Measurements from ENCODE around the gene CYLD. TPM values are rescaled to one million over a fixed set of nuclear protein-coding genes. Genes with fewer than 3 reads are reported as not detected.
A peak's percentile ranks its signal among the peaks of the same experiment; 100 is the strongest.

CYLD gene
- polyA plus RNA-seq, 1 donor = 34.5 TPM

DNA sequence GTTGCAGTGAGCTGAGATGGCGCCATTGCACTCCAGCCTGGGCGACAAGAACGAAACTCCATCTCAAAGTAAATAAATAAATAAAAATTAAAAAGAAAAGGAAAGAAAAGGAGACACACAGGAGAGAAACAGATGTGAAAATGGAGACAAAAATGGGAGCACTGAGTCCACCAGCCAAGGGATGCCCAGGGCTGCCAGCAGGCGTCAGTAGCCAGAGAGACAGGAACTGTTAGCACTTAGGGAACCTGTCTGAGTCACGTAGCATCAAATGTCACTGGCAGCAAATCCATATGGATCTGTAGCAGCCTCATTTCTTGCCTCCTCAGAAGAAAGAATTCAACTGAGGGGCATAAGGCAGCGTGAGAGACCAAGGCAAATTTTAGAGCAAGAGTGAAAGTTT is 79.7 kb downstream of the CYLD start:
- DNase-seq = no peak

DNA sequence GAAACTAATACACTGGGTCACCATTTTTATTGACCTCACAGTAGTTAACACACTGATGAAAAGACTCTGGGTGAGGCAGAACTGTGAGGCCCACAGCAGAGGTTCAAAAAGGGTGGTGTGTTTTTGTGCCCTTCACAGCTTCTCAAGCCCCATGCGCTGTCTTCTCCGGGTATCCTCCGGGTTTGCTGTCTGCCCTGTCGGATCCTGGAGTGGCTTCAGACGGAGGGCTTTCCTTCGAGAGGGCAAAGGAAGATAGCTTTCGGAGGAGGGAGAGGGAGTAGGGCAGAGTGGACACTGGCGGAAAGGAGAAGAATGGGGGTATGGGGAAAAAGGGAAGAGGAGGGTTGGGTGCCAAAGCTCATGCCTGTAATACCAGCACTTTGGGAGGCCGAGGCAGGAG is 80.8 kb downstream of the CYLD start:
- no peak for DNase-seq

DNA sequence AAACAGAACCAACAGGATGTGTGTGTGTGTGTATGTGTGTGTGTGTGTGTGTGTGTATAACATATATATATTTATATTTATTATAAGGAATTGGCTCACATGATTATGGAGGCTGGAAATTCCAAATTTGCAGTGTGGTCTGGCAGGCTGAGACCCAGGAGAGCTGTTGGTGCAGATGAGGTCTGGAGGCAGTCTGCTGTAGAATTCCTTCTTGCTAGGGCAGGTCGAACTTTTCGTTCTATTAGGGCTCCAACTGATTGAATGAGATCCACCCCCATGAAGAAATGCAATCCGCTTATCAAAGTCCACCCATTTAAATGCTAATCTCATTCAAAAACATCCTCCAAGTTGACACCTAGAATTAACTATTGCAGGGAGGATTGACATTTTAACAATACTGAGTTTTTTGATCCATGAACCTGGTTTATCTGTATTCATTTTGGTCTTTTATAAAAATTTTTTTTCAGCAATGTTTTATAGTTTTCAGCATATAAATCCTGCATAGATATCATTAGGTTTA is 85.0 kb downstream of the CYLD start:
- DNase-seq = no peak

DNA sequence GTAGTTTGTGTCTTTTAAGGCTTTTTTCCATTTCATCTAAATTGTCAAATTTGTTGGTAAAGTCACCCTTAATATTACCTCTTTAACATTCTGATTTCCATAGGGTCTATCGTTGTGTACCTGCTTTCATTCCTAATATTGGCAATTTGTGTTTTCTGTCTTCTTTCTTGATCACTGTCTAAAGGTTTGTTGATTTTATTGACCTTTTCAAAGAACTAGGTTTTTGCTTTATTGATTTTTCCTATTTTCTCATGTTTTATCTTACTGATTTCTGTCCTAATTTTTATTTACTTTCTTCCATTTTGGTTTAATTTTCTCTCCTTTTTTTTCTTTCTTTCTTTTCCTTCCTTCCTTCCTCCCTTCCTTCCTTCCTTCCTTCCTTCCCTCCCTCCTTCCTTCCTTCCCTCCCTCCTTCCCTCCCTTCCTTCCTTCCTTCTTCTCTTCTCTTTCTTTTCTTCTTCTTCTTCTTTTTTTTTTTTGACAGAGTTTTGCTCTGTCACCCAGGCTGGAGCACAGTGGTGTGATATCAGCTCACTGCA is 86.3 kb downstream of the CYLD start:
- DNase-seq = no peak

DNA sequence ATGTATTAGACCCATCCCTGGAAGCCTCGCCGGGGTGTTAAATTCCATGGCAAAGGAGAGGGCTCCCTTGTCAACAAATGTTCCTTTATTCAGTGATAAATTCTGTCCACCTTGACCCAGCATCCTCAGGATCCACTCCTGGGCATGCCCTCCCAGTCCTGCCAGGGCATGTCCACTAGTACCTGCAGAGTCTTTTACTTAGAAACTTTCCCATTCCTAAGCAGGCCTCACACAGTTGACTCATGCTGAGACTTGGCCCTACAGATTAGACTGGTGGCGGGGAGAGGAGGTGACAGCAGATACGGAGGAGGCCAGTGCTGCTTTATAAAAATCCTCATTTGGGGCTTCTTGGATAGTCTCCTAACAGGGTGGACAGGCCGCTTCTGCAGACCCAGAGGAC is 88.8 kb downstream of the CYLD start:
- DNase-seq = no peak

DNA sequence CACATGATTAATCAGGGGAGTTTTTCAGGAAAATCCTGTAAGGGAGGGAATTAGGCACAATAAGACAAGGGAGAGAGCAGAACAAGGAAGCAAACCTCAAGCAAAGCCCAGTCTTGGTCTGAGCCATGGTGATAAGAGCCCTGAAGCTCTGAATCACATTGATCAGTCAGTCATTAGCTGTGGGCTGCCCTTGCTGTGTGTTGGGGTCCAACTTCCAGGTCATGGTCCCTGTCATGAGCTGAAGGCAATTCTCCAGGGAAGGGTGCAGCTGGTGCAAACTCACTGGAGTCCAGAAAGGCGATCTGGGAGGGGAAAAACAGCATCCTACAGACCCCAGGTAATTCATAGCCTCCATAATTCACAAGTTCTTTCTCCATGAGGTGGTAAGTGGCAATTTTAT is 89.9 kb downstream of the CYLD start:
- DNase-seq = no peak

DNA sequence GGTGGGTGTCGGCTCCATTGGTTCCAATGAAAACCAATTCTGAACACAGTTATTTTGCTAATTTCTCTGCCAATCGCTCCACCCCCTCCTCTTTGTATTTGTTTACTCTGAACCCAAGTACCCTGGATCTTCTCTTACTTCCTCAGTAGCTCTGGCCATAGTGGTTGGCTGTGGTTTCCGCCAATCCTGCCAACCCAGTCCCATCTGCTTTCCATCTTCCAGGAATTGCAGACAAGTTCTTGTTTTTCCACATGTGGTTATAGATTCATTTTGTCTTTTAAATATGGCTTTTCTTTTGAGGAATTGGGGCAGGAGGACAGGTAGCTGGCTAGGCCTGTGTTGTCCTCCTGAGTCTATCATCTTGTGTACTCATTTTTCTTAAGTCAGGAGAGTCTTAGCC is 92.0 kb downstream of the CYLD start:
- DNase-seq = no peak

DNA sequence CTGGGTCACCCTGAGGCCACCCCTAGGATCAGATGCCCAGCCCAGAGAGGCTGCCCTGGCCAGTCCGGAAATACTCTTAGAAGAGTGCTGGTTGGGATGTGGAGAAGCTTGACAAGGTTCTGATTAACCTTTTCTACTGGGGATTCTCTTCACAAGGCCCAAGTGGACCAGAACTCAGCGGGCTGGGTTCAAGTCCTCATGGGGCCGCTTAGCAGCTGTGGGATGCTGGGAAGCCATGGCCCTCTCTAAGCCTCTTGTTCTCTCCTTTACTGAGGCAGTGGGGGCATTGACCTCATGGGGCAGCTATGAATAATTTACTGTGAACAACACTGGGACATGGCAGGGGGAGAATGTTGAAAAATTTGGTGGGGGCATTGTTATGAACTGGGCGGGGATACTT is 92.8 kb downstream of the CYLD start:
- no peak for DNase-seq

DNA sequence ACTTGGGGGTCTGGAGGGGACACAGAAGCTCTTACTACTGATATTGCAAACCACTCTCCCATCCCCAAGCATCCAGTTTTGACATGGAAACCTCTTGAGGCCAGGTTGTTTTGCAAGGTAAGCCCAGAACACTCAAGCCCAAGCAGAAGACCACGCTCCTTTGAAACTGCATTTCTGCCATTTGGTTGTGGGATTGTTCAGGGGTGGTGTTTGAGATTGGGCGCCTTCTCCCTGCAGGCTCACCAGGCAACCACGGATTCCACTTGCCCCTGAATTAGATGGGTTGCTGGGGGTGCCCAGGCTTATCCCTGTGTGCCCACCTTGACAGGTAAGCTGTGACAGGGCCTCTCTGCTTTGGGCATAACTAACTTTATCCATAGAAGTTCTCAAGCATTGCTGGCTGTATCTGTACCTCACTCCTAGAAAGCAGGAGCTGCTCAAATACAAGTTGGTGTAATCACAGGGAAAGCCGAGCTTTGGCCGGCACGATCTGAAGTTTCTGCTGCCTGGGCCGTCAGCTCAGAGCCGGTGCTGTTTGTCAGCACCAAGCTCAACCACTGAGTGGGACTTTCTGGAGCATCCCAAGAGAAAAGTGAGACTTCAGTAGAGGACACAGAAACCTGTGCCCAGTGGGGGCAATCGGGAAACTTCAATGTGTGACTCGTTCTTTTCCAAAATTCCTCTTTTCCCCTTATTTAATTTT is 93.6 kb downstream of the CYLD start:
- DNase-seq = no peak

DNA sequence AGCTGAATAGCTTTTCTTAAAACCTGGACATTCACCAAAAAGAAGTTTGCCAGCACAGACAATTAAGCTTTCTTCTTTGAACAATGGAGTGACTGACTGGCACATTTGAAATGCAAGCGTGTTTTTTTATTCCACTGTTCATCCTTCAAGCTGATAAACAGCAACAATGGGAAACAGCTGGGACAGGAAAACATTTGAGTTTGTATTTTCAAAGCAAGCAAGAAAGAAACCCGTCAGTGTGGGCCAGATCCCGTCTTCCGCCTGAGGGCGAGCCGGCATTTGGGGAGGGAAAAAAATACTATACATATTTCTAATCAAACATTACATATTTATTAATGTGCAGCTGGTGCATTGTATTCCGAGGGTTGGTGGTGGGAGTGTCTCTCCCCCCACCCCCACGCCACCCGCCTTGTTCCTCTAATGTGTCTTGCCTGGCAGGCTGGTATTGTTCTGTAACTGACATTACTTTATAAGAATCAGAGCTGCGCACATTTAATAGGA is 94.3 kb downstream of the CYLD start:
- no peak for DNase-seq

DNA sequence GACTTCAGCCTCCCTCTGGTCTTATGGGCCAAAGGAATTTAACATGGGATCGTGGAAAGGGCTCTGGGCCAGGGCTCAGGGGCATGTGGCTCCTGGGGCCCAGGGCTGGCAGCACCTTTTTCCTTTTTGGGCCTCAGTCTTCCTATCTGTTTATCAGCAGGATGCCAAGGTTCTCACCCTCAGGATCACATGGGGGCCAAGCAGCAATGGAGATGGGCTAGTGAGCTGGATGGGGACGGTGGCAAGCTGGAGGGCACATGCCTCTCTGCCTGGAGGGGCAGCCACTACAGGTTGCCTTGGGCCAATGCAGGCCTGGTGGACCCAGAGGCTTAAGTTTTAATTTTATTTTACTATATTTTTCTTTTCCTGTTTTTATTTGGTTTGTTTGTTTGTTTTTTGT is 95.4 kb downstream of the CYLD start:
- no peak for DNase-seq

DNA sequence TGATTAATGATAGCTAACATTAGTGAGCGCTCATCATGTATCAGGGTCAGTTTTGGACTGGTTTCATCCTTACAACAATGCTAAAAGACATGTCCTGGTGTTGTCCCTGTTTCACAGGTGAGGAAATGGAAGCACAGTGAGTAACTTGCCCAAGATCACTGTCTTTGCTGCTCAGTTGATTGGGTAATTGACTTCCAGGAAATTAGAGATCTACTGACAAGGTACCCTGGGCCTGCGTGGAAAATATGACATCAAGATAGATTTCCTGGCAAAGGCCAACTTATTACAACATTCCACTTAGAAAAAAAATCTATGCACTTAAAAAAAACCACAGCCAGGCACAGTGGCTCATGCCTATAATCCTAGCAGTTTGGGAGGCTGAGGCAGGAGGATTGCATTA is 96.3 kb downstream of the CYLD start:
- no peak for DNase-seq

DNA sequence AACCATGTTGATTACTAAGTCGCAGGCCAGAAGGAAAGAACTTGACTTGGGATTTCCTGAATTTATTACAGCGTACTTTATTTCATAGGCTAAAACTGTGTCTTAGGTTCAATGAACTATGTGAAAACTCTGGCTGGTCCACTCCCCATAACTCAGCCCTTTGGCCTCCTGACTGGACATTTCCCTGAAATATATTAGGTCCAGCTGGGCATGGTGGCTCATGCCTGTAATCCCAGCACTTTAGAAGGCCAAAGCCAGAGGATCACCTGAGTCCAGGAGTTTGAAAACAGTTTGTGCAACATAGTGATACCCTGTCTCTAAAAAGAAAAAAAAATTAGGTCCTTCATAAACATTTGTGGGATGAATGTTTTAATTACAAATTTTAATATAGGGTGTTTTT is 97.0 kb downstream of the CYLD start:
- no peak for DNase-seq

DNA sequence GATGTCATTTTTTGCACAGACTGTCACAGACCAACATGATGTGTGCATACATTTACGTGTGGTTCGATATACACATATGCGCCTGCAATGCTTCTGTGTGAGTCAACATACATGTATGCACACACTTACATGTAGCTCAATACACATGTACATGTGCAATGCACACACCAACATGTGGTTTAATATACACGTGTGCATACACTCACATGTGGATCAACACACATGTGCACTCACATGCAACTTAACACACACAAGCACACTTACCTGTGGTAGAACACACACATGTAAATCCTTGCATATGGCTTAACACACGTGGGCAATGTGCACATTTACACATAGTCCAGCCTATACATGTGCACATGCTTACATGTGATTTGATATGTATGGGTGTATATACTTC is 97.5 kb downstream of the CYLD start:
- no peak for DNase-seq

DNA sequence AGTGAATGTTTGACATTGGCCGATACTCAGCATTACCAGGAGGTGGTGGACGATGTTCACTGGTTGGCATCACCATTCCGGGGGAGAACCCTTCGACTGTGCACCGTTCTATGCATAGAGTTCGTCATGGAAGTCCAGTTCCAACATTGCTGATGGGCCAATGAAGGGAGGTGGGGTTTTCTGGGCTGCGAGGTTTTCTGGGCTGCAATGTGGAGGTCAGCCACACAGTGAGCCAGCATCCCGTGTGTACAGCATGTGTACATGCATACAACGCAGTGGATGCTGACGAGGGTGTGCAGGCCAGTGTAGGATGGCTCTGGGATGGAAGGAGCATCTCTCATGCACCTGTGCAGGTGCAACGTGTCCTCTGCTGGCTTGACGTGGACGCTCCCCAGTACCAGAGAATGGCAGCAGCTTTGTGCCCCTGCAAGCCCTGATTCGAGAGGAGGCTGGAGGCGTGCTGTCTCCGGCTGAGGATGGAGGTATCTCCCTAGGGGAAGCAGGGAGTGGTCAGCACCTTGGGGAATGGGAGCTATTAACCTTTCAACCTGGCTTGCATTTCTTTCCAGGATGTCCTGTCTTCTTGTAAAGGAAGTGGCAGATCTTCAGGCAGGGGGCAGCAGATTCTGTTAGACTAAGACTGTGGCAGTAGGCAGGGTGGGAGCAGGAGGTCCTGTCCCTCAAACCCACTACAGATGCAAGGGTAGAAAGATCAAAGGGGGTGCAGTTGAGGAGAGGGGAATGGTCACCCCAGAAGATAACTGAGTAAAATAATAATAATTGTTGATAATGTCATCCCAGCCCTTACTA is 98.2 kb downstream of the CYLD start:
- DNase-seq = no peak

DNA sequence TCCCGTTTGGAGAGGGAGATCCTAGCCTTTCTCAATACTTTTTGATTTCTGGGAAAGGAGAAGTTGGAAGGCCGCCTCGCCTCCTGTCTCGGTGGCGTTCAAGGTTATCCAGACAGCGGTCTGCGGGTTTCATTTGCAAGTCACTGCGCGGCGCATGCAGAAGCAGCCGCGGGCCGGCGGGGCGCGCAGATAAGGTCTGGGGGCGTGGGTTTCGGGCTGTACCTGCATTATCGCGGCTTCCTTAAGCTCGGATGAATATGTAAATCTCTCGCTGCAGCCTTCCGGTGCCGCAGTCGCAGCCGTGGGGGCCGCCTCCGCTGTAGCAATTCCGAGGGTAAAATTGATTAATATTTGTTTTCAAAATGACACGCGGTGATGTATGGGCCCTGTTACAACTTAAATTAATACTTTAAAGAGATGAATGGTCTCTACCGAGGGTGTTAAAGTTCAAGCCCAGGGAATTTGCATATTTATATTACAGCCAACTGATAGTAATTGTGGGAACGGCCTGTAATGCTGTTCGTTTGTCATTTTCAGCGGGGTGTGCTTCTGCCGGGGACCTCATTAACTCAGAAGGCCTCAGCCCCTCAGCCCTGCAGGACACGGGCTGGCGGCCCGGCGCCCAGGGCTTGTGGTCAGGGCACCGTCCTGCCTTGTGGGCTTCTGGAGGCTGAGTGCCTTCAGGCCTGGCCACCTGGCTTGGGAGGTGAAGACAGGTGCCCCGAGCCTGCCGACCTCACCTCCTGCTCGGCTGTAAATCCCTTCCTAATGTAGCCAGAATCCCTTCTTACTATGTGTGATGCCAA is 99.4 kb downstream of the CYLD start:
- peak; percentile 6 for DNase-seq

DNA sequence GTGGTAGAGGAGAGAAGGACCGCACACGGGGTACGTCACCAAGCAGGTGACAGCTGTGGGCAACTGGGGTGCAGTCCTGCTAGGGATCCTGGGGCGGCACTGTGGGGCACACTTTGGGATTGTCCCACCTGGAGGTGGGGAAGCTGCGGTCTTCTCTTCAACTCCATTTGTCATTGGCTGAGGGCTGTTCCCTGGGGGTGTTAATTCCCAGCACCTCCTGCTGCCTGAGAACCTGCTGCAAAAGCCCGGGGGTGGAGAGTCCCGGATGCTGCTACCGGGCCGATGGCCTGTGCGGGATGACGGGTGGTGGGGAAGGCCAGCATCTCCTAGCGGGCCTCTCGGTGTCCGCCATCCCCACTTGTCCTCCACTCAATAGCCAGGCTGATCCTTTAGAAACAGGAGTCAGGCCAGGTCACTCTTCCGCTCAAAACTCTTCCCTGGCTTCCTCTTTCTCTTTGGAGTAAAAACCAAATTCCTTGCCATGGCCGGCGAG is 100.2 kb downstream of the CYLD start:
- no peak for DNase-seq

DNA sequence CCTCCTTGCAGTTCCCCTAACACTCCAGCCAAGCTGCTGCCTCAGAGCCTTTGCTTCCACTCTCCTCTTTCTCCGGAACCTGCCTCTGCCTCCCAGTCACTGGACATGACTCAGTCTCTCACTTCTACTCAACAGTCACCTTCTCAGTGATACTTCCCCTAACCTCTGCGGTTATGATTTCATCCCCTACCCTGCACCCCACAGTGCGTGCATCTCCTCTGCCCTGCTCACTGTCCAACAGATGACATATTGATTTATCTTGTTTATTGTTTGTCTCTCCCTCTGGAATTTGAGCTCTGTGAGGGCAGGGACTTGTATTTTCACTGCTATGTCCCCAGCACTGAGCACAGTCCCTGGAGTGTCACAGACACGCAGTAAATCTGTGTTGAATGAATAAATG is 100.7 kb downstream of the CYLD start:
- no peak for DNase-seq

DNA sequence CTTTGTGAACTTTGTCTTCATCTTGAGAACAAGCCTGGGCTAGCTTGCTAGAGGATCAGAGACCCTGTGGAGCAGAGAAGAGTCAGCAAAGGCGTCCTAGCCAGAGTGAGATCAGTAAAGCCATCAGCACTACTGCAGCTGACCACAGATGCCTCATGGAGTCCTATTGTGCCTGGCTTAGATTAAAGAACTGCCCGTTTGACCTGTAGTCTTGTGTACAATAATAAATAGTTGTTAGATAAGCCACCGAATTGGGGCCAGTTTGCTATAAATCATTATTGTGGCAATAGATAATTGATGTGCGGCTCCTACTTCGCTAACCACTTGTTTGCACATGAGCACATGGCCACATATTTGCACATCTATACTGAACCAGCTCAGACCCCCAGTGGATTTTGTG is 103.0 kb downstream of the CYLD start:
- DNase-seq = no peak

DNA sequence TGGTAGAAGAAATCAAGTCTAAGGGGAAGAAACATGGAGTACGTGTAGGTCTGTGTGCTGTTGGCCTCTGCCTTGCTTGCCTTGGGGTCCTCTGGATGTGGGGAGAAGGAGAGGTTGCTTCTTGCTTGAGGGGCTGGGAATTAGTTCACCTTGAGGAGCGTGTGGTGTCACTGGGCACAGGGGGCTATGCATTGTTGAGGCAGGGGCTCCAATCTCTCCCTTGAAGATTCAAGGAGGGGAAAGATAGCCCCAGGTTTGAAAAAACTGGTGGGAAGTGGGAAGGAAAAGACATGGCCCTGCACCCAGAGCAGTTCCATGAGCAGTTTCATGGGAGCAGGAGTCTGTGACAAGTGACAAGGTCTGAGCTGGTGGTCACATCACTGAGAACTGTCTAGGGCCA is 103.4 kb downstream of the CYLD start:
- no peak for DNase-seq

DNA sequence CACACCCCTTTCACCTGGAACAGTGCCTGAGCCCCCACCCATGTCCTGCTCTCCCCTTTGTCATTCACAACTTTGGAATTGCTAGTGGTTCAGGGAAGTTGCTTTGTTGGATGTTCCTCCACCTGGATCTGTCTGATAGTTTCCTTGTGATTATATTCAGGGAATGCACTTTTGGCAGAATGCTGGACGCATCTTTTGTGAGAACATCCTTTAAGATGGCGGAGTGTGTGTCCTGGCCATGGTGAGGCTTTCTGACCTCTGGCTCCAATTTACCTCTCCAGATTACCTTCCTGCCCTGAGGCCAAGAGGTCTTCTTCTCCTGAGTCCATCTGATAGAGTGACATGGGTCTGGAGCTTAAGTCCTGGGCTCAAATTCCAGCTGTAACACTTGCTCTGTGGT is 104.6 kb downstream of the CYLD start:
- no peak for DNase-seq

DNA sequence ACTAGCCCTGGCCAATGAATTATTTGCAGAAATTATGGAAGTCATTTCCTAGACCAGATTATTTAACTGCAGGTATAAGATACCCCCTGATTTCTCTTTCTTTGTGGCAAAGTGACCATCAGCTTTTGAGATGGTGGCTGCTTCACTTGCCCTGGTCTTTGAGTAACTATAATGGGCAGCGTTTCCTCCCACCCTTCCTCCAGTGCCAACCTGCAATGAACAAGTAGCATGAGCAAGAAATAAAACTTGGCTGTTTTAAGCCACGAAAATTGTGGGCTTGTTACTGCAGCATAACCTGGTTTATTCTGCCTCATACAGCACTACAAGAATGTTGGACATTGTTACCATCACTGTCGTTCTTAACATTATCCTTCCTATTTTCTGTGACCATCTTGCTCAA is 105.3 kb downstream of the CYLD start:
- DNase-seq = no peak
